GM21367 (cell line): ENCODE data around the gene UBLCP1.
A peak's percentile ranks its signal among the peaks of the same experiment; 100 is the strongest.
"Not testable (repeated sequence)": the region's sequence is repeated elsewhere in the genome, so short reads cannot be mapped to it uniquely, and the experiment has no call there.

Source experiments
- ATAC-seq: cut with Tn5 transposase; IDR thresholded peaks from one replicate; pipeline ENCODE4 v1.9.1; 2021; ENCODE audit not compliant: unreplicated experiment

UBLCP1 gene

GRCh38 chr5:159262859-159263568 lies at the start of gene UBLCP1:
Gene UBLCP1 (plus strand): TSS chr5:159263290. CDS start chr5:159268916, 5,626 bp downstream.
- peak; percentile 92 for ATAC-seq

DNA sequence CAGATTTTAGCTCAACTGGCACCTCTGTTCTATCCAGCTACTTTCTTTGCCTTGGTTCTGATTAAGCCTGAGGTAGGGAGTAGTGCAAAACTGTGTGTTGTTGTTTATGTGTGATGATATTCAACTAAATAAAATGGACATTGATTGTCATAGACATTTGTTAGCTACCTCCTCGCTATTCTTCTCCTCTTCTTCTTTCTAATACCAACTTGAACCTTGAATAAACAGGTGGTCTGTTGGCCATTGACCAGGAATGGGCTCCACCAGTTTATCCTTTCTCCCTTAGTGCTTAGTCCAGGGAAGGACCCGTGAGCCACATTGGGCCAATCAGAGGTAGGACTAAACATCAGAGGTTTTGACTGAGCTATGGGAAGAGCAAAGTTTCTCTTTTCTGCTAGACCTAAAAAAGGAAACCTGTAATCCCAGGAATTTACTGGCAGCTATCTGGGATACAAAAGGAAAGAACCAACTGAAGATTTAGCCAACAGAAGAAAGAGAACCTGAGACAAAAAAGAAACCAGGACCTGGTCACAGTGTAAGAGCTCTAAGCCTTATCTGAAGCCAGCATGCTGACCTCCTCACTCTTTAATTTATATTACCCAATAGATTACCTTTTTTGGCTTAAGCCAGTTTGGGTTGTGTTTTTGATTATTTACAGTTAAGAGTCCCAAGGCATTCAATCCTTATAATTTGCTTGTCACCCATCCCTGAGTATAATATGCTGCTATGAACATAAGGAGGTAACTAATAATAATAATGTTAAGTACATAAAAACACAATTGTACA lies 48.4 kb upstream of the UBLCP1 start:
- no peak for ATAC-seq

DNA sequence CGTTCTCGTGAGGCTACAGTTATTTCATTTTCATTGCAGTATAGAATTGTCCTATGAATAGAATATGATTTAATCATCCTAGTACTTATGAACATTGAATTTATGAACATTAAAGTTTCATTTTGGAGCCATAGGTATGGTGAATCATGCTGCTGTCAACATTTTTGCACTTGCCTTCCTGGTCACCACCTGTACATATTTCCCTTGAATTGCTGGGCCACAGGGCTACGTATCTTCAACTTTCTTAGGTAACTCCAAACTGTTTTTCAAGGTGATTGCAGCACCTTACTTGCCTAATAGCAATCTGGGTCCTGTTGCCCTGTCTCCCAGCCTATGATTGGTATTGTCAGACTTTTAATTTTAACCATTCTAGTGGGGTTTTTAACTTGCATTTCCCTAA lies 47.2 kb upstream of the UBLCP1 start:
- no peak for ATAC-seq

DNA sequence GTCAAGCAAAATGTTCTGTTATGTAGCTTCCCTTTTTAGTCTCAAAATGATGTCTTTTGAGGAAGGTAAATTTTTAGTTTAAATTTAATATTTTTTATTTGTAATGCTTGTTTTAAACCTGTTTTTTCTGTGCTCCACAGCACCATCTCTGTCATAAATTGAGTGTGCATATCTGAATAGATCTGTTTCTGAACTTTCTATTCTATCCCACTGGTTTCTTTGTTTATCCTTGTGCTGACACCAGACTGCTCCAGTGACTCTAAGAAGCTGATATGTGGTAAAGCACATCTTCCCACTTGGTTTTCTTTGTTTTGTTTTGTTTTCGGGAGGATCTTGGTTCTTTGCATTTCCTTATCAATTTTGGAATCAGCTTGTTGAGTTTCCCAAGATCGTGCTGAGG lies 46.6 kb upstream of the UBLCP1 start:
- no peak for ATAC-seq

DNA sequence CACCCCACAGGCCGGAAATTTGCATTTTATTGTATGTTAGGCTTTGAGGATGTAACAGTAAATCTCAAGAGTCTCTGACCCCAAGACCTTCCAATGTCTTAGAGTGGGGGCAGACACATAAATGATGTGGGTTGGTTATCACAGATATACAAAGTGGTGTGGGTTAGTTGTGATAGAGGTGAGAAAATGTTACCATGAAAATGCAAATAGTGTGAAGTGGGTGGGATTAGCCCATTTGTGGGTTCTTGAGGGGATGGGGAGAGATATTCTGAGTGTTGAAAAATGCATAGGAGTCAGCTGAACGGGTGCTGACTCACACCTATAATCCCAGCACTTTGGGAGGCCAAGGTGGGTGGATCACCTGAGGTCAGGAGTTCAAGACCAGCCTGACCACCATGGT lies 45.9 kb upstream of the UBLCP1 start:
- no peak for ATAC-seq

DNA sequence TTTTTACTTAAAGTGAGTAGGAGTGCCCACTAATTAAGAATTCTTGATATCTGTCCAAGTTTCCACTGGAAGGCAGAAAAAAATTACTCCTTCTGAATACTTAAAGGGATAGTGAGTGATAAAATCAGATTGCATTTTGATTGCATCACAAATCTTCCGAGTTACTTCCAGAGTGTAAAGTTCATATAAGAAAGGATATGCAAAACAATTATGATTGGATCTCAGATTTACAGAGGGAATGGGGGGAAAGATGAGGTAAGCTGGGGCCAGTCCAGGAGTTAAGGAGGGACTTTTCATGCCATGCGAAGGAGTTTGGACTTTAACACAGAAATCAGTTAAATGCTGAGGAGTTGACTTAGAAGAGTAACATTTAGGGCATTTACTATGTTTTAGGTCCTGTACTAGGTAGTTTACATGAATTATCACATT lies 44.5 kb upstream of the UBLCP1 start:
- no peak for ATAC-seq

DNA sequence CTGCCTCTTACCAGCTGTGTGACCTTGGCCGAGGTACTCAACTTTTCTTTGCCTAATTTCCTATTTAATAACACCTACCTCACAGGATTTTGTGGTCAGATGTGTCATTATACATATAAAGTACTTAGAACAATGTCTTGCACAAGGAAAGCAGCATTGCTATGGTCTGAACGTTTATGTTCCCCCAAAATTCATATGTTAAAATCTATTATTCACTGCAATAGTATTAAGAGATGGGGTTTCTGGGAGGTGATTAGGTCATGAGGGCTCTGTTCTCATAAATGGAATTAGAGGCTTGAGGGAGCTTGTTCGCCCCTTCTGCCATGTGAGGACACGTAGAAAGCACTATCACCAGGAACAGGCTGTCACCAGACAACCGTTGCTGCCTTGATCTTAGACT lies 42.9 kb upstream of the UBLCP1 start:
- no peak for ATAC-seq

DNA sequence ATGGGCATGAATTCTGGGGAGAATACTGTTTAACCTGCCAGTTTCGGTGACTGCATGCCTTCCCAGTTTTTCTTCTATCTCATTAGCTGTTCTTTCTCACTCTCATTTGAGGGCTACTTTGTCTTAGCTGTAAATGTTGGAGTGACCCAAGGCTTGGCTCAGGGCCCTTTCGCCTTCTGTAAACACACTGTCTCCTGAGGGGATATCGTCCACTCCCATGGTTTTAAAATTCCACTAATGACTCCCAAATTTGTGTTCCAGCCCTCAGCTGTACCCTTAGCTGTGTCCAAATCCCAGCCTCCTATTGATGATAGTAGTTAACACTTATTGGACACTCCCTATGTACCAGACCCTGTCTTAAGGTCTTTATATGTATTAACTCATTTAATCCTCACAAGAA lies 39.6 kb upstream of the UBLCP1 start:
- no peak for ATAC-seq

GRCh38 chr5:159224471-159224870 lies 38.6 kb upstream of the UBLCP1 start:
- no peak for ATAC-seq

DNA sequence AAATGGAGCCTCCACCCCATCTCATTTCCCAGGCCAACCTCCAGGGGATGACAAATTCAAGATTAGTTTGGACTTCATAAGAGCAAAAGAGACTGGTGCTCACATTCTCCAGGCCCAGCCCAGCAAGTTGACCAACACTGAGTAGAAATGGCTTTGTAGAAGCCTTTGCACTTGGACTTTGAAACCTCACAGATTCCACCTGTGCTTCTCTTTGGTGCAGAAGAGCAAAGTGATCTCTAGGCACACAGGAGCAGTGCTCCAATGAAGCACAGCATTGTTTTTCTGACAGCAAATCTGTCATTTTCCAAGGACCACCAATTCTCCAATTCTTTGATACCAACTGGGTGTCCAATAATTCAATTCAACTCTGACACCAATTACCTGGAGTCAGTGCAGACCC lies 36.6 kb upstream of the UBLCP1 start:
- no peak for ATAC-seq

DNA sequence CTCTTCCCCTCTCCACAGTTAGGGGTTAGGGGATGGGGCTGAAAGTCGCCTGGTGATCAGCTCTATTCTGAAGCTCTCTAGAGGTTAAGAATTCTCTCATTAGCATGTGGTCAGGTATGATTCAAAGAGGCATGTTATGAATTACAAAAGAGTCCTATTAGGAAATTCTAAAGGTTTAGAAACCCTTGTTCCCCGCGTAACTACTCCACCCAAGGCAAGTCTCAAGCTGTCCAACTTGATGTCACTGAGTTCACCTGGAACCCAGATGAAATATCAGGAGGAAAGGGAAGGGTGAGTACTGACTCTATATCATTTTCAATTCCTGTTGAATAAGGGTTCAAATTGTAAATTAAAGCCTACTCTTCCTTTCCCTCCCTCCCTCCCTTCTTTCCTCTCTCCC lies 35.6 kb upstream of the UBLCP1 start:
- no peak for ATAC-seq

DNA sequence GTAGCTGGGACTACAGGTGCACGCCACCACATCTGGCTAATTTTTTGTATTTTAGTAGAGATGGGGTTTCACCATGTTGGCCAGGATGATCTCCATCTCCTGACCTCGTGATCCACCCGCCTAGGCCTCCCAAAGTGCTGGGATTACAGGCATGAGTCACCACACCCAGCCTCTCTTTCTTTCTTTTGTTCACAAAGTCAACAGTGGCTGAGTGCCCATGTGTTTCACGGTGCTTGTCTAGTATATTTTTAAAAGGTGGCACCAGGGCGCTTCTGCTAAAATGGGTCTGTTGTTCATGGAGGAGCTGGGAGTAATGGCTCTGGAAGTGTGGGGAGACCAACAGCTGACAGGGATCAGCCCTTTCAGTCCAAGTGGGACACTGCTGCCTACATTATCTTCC lies 35.0 kb upstream of the UBLCP1 start:
- not testable (repeated sequence) for ATAC-seq

- ATAC-seq: no peak
Observed at GRCh38 chr5:159230657-159231056, 32.4 kb upstream of the UBLCP1 start.

DNA sequence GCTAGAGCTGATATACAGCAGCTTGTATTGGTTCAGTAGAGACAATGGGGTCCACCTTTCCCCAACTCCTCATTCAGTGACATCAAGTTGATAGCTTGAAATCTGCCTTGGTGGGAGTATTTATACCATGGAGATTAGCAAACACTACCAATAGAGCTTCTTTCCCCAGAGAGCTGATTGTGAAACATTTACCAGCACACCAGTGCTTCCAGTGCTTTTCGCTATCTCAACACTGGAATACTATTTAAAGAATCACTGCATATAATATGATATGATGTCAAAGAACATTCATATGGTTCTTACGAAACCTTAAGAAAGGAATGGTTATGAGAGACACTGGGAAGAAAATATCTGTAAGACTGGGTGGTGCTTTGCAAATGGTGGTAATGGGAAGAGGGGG lies 31.9 kb upstream of the UBLCP1 start:
- no peak for ATAC-seq

DNA sequence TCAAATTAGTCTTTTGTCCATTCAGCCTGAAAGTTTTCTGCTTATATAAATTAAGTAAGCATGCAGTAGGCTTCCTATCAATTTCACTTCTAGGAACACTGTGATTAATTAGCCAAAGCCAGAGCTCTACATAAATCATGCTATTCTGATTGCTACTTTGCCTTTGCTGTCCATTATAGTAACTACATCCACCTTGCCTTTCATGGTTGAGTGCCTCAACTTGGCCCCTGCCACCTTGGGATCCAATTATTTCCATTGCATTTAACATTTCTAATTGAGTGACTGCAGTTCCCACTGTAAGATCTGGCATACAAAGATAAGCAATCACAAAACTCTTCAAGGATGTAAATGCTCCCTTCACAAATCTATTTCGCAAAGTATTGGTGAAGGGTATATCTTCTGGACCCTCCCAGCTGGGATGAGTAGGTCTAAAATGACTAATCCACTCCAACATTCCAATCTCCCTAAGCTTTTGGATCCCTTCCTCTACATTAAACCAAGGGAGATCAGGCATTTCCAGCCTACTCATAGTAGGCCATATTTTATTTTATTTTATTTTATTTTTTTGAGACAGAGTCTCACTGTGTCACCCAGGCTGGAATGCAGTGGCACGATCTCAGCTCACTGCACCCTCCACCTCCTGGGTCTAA lies 27.1 kb upstream of the UBLCP1 start:
- not testable (repeated sequence) for ATAC-seq

DNA sequence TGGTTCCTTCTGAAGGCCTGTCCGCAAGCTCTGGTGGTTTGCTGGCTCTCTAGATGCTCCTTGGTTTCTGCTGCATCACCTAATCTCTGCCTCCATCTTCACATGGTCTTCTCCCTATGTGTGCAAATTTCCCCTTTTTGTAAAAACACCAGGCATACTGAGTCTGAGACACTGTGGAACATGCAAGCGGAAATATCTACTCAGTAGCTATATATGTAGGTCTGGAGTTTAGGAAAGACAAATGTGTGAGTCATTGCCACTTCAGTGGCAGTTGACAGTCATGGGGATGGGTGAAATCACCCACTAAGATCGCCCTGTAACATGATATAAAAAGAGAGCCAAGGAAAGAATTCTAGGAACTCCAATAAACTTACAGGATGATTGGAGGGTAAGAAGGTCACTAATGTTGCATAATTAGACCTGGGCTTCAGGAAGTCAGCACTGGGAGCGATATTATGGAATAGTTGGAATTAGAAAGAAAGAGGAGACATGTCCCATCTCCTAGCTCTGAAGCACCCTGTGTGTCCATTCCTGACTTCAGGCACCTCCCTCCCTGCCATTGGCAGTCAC lies 22.7 kb upstream of the UBLCP1 start:
- no peak for ATAC-seq

- ATAC-seq: no peak
Observed at GRCh38 chr5:159241946-159242552, 21.0 kb upstream of the UBLCP1 start.

GRCh38 chr5:159242656-159243055 lies 20.4 kb upstream of the UBLCP1 start:
- ATAC-seq: no peak

DNA sequence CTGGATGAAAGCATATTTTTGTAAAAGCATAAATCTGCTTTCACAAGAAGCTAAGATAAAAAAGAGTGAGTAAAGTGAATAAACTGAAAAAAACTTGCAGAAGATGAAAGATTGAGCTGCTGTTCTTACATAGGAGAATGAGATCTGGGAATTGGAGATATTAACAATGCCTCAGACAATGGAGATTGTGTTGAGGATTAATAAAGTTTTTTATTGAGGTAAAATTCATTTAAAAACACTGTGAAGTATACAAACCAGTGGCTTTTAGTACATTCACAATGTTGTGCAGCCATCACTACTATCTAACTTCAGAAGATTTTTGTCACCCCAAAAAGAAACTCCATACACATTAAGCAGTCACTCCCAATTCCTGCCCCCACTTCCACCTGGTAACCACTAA lies 19.7 kb upstream of the UBLCP1 start:
- no peak for ATAC-seq

- ATAC-seq: no peak
Observed at GRCh38 chr5:159244163-159244562, 18.9 kb upstream of the UBLCP1 start.

DNA sequence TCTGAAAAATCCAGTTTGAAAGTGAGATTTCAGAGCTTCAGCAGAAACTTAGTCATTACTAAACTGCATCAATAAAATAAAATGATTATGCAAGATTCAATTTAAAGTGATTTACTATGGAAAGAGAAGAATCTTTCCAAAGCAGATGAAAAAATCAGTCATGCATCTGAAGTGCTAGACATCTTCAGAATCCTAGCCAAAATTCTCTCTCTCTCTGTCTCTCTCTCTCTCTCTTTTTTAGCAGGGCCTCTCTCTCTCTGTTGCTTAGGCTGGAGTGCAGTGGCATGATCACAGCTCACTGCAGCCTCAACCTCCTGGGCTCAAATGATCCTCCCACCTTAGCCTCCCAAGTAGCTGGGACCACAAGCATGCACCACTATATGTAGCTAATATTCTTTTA lies 18.2 kb upstream of the UBLCP1 start:
- ATAC-seq: no peak
